Measurements from ENCODE around the gene ZNF133. TPM values are rescaled to one million over a fixed set of nuclear protein-coding genes. Genes with fewer than 3 reads are reported as not detected.
A peak's percentile ranks its signal among the peaks of the same experiment; 100 is the strongest.
"Not testable (repeated sequence)": the region's sequence is repeated elsewhere in the genome, so short reads cannot be mapped to it uniquely, and the experiment has no call there.

The ZNF133 gene
- total RNA-seq = 1 to 10 TPM; 5.9 to 7.8 TPM
- 8.6 to 22.6 reads per million in 2 donors for total RNA-seq

DNA sequence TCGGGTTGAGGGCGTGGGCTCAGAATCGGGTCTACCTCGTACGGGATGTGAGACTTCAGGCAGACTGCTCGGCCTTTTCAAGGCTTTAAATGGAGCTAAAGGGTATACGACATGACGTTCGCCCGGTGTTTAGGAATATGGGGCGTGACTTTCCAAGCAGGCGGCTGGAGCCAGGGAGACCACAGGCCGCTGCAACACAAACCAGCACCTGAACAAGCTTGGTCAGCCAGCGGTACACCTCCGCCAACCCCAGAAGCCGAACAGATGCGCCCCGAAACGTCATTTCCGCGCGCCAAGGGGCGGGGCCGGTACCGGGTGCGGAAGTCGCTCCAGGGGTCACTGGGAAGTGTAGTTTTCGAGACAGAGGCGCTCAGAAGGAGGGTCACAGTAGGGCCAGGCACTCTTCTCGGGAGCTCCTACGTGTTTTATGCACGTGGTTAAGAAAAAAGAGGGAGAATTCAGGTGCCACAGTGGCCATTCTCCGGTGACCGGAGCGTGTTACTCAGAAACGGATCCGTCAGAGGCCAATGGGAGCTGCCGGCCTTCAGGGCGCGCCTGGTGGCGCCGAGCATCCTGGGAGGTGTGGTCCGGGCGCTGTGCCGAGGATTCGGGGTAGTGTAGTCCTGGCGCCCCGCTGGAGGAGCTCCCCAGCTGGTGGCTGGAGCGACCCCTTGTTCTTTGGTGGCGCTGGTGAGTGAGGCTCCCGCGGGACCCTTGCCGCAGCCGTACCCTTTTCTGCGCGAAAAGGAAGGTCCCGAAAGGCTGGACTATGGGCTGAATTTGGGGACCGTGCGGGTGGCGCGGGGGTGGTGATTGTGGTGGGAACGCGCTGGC lies at the start of gene ZNF133:
Gene ZNF133, plus strand, starts transcription at position 613 of the 834 bp plus-strand sequence. CDS start 17,160 bp downstream, outside the sequence.
- Mint-ChIP-seq H3K27ac (peak within 1 kb of the TSS; percentile 98), H3K4me1 (peaks cover 30% of the 10 kb centered on the region), H3K36me3 (ENCODE audit: low read depth) (peaks cover 16% of the 10 kb centered on the region), H3K27me3 (peaks cover 17% of the 10 kb centered on the region), H3K4me3 (peak within 1 kb of the TSS; percentile 97)
- DNase-seq (peak; percentile 87 to 98 (median 89)), ATAC-seq (peak; percentile 96)
- no peaks in the 10 kb centered on the region for H3K9me3 ChIP-seq (ENCODE audit: control insufficient read depth, low read length, poor library complexity, severe bottlenecking)

DNA sequence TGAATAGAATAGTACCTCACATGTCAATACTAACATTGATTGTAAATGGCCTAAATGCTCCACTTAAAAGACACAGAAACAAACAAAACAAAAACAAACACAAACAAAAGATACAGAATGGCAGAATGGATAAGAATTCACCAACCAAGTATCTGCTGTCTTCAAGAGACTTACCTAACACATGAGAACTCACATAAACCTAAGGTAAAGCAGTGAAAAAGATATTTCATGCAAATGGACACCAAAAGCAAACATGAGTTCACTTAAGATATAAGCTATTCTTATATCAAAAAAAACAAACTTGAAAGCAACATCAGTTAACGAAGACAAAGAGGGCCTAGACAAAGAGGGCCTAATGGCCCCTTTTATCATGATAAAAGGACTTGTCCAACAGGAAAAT lies 47.3 kb upstream of the ZNF133 start:
- no peaks in the 10 kb centered on the region for H3K9me3 ChIP-seq (ENCODE audit: control insufficient read depth, low read length, poor library complexity, severe bottlenecking)
- no peak overlapping the region for H3K27ac Mint-ChIP-seq
- no peak overlapping the region for H3K4me3 Mint-ChIP-seq
- DNase-seq (no peak), ATAC-seq (no peak)
- H3K4me1 Mint-ChIP-seq = no peaks in the 10 kb centered on the region
- H3K27me3 Mint-ChIP-seq = peaks cover 47% of the 10 kb centered on the region
- H3K36me3 Mint-ChIP-seq (ENCODE audit: low read depth) = peaks cover 4% of the 10 kb centered on the region

DNA sequence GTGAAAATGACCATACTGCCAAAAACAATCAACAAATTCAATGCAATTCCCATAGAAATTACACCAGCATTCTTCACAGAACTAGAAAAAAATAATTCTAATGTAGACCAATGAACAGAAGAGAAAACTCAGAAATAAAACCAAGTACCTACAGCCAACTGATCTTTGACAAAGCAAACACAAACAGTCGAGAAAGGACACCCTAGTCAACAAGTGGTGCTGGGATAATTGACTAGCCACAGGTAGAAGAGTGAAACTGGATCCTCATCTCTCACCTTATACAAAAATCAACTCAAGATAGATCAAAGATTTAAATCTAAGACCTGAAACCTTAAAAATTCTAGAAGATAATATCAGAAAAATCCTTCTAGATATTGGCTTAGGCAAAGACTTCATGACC lies 44.5 kb upstream of the ZNF133 start:
- H3K4me1 Mint-ChIP-seq = no peaks in the 10 kb centered on the region
- DNase-seq = no peak
- no peak for ATAC-seq
- H3K27me3 Mint-ChIP-seq = peaks cover 52% of the 10 kb centered on the region
- H3K27ac Mint-ChIP-seq = no peak overlapping the region
- H3K36me3 Mint-ChIP-seq (ENCODE audit: low read depth) = peaks cover 4% of the 10 kb centered on the region
- no peak overlapping the region for H3K4me3 Mint-ChIP-seq
- no peaks in the 10 kb centered on the region for H3K9me3 ChIP-seq (ENCODE audit: control insufficient read depth, low read length, poor library complexity, severe bottlenecking)

DNA sequence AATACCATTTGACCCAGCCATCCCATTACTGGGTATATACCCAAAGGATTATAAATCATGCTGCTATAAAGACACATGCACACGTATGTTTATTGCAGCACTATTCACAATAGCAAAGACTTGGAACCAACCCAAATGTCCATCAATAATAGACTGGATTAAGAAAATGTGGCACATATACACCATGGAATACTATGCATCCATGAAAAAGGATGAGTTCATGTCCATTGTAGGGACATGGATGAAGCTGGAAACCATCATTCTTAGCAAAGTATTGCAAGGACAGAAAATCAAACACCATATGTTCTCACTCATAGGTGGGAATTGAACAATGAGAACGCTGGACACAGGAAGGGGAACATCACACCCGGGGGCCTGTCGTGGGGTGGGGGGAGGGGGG lies 39.8 kb upstream of the ZNF133 start:
- not testable (repeated sequence) for H3K4me3 Mint-ChIP-seq

DNA sequence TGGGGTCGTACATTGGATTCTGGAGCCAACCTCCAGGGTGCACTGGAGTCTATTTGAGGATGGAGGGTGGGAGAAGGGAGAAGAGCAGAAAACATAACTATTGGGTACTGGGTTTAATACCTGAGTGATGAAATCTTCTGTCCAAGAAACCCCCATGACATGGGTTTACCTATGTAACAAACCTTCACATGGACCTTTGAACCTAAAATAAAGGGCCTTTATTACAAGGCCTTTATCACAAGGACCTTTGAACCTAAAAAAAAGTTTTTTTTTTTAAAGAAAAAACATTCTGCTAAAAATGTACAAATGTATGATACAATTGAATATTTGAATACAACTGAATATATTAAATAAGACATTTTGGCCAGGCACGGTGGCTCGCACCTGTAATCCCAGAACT lies 38.1 kb upstream of the ZNF133 start:
- DNase-seq = no peak

More for the DNA sequence above, 39.8 kb upstream of the ZNF133 start:
- DNase-seq; H3K4me1 Mint-ChIP-seq; H3K27ac Mint-ChIP-seq; H3K9me3 ChIP-seq (ENCODE audit: control insufficient read depth, low read length, poor library complexity, severe bottlenecking); ATAC-seq; H3K36me3 Mint-ChIP-seq (ENCODE audit: low read depth): not testable (repeated sequence)
- peaks cover 21% of the 10 kb centered on the region for H3K27me3 Mint-ChIP-seq

DNA sequence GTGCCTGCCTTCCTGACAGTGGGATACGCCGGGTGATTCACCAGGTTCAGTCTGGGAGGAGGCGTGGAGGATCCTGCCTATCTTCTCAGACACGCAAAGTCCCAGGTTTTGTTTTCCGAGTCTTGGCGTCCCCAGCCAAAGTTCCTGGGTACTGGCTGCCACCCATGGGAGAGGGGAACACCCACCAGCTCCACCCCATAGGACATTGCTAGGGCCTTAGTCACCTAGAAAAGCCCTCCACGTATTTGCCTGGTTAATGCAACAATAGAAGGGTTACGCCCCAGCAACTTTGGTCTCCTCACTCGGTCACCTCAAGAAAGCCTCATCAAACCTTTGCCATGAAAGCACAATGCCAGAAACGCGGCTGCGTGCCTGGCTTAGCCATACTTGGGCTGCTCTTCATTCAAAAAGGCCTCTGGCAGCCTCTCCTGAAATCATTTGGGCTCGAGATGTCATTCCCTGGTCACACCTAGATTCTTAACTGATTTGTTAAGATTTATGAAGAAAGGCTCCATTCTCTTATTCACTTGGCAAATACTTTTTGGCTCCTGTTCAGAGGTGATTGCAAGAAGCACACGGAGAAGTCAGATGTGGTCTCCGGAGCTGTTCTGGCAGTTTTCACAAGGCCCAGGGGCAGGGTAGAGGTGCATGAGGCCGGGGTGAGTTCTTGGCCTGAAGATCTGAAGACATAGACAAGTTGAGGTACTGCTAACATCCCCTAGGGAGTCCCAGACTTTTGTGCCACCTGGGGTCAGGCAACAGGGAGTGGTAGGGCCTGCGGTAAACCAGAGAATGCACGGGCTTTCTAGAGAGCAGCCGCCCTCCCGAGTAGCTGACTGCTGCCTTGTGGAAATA lies 35.5 kb upstream of the ZNF133 start:
- Mint-ChIP-seq H3K4me1 (no peaks in the 10 kb centered on the region), H3K4me3 (no peak overlapping the region), H3K27ac (no peak overlapping the region), H3K27me3 (peaks cover 10% of the 10 kb centered on the region), H3K36me3 (ENCODE audit: low read depth) (no peaks in the 10 kb centered on the region)
- no peaks in the 10 kb centered on the region for H3K9me3 ChIP-seq (ENCODE audit: control insufficient read depth, low read length, poor library complexity, severe bottlenecking)
- DNase-seq (no peak), ATAC-seq (no peak)

More for the DNA sequence above, 38.1 kb upstream of the ZNF133 start:
- peaks cover 11% of the 10 kb centered on the region for H3K27me3 Mint-ChIP-seq
- H3K4me1 Mint-ChIP-seq = no peaks in the 10 kb centered on the region
- ATAC-seq = no peak
- no peak overlapping the region for H3K27ac Mint-ChIP-seq
- no peaks in the 10 kb centered on the region for H3K36me3 Mint-ChIP-seq (ENCODE audit: low read depth)
- H3K4me3 Mint-ChIP-seq = no peak overlapping the region
- no peaks in the 10 kb centered on the region for H3K9me3 ChIP-seq (ENCODE audit: control insufficient read depth, low read length, poor library complexity, severe bottlenecking)

DNA sequence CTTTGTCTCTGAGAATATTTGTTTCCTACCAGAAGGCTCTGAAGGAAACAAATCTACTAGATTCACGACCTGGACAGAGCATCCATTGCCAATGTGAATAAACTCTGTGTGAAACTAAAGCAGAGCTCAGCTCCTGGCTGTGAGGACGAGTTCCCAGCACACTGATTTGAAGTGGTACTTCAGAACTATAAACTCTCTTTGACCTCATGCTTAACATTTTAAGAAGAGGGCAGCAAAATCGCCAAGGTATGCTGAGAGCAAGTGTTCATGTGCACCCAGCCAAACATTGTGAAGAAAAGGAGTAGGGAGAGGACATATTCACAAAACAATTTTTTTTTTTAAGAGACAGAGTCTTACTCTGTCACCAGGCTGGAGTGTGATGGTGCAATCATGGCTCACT lies 33.7 kb upstream of the ZNF133 start:
- peaks cover 10% of the 10 kb centered on the region for H3K27me3 Mint-ChIP-seq
- H3K9me3 ChIP-seq (ENCODE audit: control insufficient read depth, low read length, poor library complexity, severe bottlenecking) = no peaks in the 10 kb centered on the region
- H3K4me1 Mint-ChIP-seq = no peaks in the 10 kb centered on the region
- no peak for DNase-seq
- ATAC-seq = no peak
- no peak overlapping the region for H3K27ac Mint-ChIP-seq
- H3K4me3 Mint-ChIP-seq = no peak overlapping the region
- no peaks in the 10 kb centered on the region for H3K36me3 Mint-ChIP-seq (ENCODE audit: low read depth)

DNA sequence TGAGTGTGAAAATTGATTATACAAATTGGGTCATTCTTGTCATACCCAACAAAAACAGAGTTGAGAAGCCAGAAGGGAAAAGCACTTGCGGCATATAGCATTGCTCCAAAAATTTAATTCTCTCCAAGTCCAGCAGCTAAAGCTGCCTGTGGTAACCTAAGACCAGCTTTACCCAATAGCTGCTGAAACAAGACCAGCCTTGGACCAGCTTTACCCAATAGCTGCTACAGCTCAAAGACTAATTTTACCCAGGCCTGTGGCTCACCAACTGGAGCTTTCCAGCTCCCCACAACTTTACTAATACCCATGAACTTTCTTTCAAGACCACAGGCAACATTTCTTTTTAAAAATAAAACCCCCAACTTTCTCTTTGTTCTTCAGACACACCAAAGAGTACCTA lies 32.8 kb upstream of the ZNF133 start:
- DNase-seq = no peak
- no peaks in the 10 kb centered on the region for H3K4me1 Mint-ChIP-seq
- no peak overlapping the region for H3K4me3 Mint-ChIP-seq
- H3K27ac Mint-ChIP-seq = no peak overlapping the region
- H3K36me3 Mint-ChIP-seq (ENCODE audit: low read depth) = no peaks in the 10 kb centered on the region
- no peak for ATAC-seq
- peaks cover 10% of the 10 kb centered on the region for H3K27me3 Mint-ChIP-seq
- H3K9me3 ChIP-seq (ENCODE audit: control insufficient read depth, low read length, poor library complexity, severe bottlenecking) = no peaks in the 10 kb centered on the region

DNA sequence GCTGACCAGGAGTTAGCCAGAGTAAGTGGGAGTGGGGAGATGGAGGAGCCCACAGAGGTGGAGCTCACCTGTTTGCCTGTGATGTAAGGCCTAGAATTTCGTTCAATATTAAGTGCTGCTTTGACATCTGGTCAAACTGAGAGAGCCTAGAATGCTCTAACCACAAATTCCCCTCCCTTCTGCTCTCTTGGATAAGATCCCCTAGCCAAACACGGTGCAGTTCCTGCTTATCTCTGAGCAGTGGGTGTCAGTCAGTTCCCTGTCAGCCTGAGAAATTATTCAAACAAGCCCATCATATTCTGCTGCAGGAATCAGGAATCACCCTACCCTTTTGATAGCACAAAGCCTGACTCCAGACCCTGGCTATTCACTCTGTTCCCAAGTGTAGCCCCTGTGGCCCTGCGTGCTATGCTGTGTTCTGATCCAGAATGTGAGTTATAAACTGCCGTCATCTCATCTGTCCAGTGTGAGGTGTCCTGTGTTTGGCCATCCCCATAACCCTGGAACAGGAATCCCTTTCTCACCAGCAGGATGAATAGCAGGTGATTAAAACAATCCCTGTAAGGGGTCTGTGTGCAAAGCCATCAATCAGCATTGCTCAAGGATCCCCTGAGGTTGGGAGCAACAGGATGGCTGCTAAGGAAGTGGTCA lies 31.8 kb upstream of the ZNF133 start:
- no peak overlapping the region for H3K27ac Mint-ChIP-seq
- DNase-seq (no peak), ATAC-seq (no peak)
- H3K4me3 Mint-ChIP-seq = no peak overlapping the region
- no peaks in the 10 kb centered on the region for H3K9me3 ChIP-seq (ENCODE audit: control insufficient read depth, low read length, poor library complexity, severe bottlenecking)
- H3K27me3 Mint-ChIP-seq = peaks cover 10% of the 10 kb centered on the region
- no peaks in the 10 kb centered on the region for H3K4me1 Mint-ChIP-seq
- no peaks in the 10 kb centered on the region for H3K36me3 Mint-ChIP-seq (ENCODE audit: low read depth)

DNA sequence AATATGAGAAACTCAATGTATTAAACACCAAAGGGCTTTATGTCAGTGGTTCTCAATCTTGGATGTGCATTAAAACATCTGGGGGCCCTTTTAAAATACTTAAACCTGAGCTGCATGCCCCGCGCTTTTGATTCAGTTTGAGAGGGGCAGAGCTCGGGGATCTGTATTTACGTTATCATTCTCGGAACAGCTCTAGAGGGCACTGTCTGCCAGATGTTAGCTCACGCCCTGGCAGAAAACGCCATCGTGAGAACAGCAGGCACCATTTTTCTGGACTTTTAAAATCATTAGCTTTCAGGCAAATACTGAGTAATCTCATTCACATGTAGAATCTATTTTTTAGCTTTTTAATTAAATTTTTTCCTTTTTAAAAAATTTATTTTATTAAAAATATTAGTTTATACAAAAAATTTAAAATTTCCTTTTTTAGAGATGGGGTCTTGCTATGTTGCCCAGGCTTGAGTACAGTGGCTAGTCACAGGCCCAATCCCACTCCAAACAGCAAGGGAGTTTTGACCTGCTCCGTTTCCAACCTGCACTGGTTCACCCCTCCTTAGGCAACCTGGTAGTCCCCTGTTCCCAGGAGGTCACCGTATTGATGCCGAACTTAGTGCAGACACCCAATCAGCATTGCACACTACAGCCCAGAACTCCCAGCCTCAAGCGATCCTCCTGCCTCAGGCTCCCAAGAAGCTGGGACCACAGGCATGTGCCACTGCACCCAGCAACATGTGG lies 30.0 kb upstream of the ZNF133 start:
- Mint-ChIP-seq H3K4me3 (no peak overlapping the region), H3K27me3 (peaks cover 10% of the 10 kb centered on the region), H3K27ac (no peak overlapping the region), H3K36me3 (ENCODE audit: low read depth) (no peaks in the 10 kb centered on the region), H3K4me1 (no peaks in the 10 kb centered on the region)
- no peak for DNase-seq
- no peaks in the 10 kb centered on the region for H3K9me3 ChIP-seq (ENCODE audit: control insufficient read depth, low read length, poor library complexity, severe bottlenecking)
- no peak for ATAC-seq

DNA sequence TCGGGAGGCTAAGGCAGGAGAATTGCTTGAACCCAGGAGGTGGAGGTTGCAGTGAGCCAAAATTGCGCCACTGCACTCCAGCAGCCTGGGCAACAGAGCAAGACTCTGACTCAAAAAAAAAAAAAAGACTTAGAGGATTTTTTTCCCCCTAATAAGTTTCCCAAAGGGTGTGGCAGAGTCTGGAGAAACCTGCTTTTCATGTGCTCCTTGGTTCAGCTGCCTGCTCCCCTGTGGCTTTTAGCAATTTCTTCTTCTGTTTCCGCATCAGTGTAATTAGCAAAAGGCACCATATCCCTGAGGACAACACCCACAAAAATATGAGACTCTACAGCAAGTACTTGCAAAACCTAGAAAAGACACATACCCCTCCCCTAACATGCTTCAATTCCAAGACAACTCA lies 28.6 kb upstream of the ZNF133 start:
- no peak for ATAC-seq
- Mint-ChIP-seq H3K27me3 (peaks cover 13% of the 10 kb centered on the region), H3K4me3 (no peak overlapping the region), H3K27ac (no peak overlapping the region), H3K4me1 (no peaks in the 10 kb centered on the region), H3K36me3 (ENCODE audit: low read depth) (no peaks in the 10 kb centered on the region)
- DNase-seq = no peak
- H3K9me3 ChIP-seq (ENCODE audit: control insufficient read depth, low read length, poor library complexity, severe bottlenecking) = no peaks in the 10 kb centered on the region

DNA sequence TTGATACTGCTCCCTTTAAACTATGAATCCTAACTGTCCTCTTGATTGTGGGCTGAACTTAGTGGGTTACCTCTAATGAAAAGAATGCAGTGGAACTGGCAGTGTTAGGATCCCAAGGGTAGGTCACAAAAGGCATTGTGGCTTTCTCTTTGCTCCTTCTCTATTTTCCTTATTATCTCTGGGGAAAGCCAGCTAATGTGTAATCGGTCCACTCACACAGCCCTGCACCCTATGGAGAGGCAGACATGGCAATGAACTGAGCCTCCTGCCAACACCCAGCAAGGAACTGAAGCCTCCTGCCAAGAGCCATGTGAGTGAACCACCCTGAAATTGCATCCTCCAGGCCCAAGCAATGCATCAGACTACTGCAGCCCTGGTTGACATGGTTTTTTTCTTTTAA lies 24.6 kb upstream of the ZNF133 start:
- DNase-seq = no peak
- H3K4me3 Mint-ChIP-seq = no peak overlapping the region
- H3K4me1 Mint-ChIP-seq = no peaks in the 10 kb centered on the region
- H3K9me3 ChIP-seq (ENCODE audit: control insufficient read depth, low read length, poor library complexity, severe bottlenecking) = no peaks in the 10 kb centered on the region
- H3K27ac Mint-ChIP-seq = no peak overlapping the region
- ATAC-seq = no peak
- H3K36me3 Mint-ChIP-seq (ENCODE audit: low read depth) = peaks cover 2% of the 10 kb centered on the region
- peaks cover 31% of the 10 kb centered on the region for H3K27me3 Mint-ChIP-seq

Measured in T-helper 17 cell (primary cell).